Naive B cell (primary cell): Measurements from ENCODE around the gene CNR1. TPM values are rescaled to one million over a fixed set of nuclear protein-coding genes. Genes with fewer than 3 reads are reported as not detected.

ENCODE experiments used
- ATAC-seq, 2 donors: fragments of 150-1000 bp; cut with Tn5 transposase; 2 replicates each; pipeline ENCODE4 v1.10.0; 2021; ENCODE audit warnings: low read depth in 2 of 2, mild to moderate bottlenecking in 2 of 2, moderate library complexity in 2 of 2
- DNase-seq: peaks from one replicate; pipeline ENCODE4 v3.0.0; 2022
- H3K27ac Mint-ChIP-seq, 6 donors: one replicate each; pipeline ENCODE4 v1.8.0; 2020 to 2022; ENCODE audit warnings: mild to moderate bottlenecking in 6 of 6, mixed read lengths in 6 of 6, moderate library complexity in 5 of 6, inconsistent platforms in 2 of 6
- H3K27me3 Mint-ChIP-seq, 3 donors: one replicate each; pipeline ENCODE4 v1.8.0; 2021 to 2022; ENCODE audit warnings: mixed read lengths in 3 of 3, mild to moderate bottlenecking in 1 of 3
- H3K36me3 Mint-ChIP-seq, 2 donors: one replicate each; pipeline ENCODE4 v1.8.0; 2020 to 2022; ENCODE audit warnings: mixed read lengths in 2 of 2, inconsistent platforms in 1 of 2, mild to moderate bottlenecking in 1 of 2
- H3K4me1 Mint-ChIP-seq, 3 donors: one replicate each; pipeline ENCODE4 v1.8.0; 2020 to 2022; ENCODE audit warnings: mixed read lengths in 3 of 3, inconsistent platforms in 1 of 3, mild to moderate bottlenecking in 1 of 3, moderate library complexity in 1 of 3
- H3K4me3 Mint-ChIP-seq, 8 donors: one replicate each; pipeline ENCODE4 v1.8.0; 2020 to 2022; ENCODE audit warnings: mild to moderate bottlenecking in 8 of 8, mixed read lengths in 8 of 8, moderate library complexity in 8 of 8, inconsistent platforms in 2 of 8
- H3K9me3 Mint-ChIP-seq, 7 donors: one replicate each; pipeline ENCODE4 v1.8.0; 2020 to 2022; ENCODE audit warnings: mixed read lengths in 7 of 7, mild to moderate bottlenecking in 5 of 7, inconsistent platforms in 2 of 7, moderate library complexity in 1 of 7
- polyA plus RNA-seq, 6 donors: library from polyadenylated mRNA; unstranded; fragments of 300-500 nt; fragmentation: Illumina TruSeq; gene quantifications; one replicate each; pipeline ENCODE4 v1.2.3, GENCODE V29; 2021; ENCODE audit warnings: low read depth in 6 of 6

Gene CNR1
- polyA plus RNA-seq, 6 donors from 2014 or later = 0.20 to 2.4 (median 1.0) TPM

DNA sequence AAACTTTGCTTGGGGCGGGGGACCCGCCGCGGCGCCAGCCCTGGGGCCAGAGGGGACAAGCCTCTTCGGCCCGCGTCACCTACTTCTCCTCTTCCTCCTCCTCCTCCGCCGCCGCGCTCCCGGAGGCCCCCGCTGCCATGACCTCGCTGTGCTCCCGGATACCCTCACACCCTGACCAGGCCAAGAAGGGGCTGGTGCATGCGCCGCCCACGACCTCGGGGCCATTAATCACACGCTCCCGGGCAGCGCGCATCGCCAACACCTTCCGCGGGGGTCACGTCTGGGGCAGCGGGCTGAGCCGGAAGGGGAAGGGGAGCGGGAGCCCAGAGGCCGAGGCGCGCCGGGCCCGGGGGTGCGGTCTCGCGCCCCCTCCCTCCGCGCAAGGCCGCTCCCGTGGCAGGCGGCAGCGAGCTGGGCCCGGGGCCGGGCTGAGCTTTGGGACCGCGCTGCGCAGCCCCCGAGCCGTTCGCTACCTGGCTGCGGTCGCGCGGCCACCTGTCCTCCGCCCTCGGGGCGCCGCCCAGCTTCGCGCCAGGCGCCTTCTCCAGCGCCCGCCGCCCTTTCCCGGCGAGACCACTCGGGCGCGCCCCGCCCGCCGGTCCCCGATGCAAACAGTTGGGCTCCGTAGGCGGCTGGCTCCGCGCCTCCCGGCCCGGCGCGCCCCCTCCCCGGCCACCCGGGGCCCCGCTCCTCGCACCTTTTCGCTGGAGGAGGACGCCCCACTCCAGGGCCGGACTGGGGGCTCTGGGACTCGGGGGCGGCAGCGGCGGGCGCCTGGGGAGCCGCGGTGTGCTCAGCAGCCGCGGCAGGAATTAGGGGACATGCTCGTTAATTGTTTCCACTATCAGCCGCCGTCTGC is 575 bp upstream of the CNR1 start:
- ATAC-seq (peak; percentile 31 to 39), DNase-seq (peak; percentile 51)
- no peaks in the 10 kb centered on the region for H3K36me3 Mint-ChIP-seq

DNA sequence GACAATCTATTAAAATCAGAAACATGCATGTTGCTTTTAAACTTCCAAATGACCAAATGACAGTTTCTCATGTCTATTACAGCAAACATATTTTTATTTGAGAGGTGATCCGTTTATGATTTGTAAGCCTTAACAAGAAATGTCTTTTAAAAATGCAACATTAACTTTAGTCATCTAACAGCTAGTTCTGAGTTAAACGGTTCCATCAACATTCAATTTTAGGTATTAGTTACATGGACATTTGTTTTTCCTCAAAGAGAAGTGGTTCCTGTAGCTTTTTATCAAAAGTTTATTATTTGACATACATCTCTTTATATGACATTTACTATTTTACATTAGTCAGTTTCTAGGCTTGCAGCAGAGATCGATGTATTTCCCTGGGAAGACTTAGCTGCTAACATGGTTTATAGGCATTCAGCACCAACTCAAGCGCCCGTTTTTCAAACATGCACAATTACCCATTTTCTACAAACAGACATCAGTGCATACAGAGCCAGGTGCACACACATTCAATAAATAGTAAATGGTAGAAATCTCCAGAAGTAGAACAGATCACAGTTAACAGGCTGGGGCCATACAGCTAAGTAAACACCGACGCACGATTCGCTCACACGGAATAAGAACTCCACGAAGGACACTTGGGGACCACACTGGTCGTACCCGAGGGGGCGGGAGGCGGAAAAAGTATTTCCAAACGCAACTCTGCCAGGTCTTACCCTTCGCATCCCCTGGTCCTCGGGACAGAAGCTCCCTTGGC is 882 bp downstream of the CNR1 start:
- peaks cover 0 to 51% (median 5%) of the 10 kb centered on the region in 3 donors for H3K27me3 Mint-ChIP-seq
- ATAC-seq = peak; percentile 4 to 6

More for the DNA sequence above, 575 bp upstream of the CNR1 start:
- H3K4me1 Mint-ChIP-seq = peaks cover 22 to 30% (median 26%) of the 10 kb centered on the region in 3 donors
- peak overlapping the region; percentile 91 to 98 (median 94) for H3K27ac Mint-ChIP-seq
- peak overlapping the region; percentile 91 to 96 (median 94) for H3K4me3 Mint-ChIP-seq
- H3K27me3 Mint-ChIP-seq = peaks cover 0 to 55% (median 9%) of the 10 kb centered on the region in 3 donors
- no peaks in the 10 kb centered on the region for H3K9me3 Mint-ChIP-seq

DNA sequence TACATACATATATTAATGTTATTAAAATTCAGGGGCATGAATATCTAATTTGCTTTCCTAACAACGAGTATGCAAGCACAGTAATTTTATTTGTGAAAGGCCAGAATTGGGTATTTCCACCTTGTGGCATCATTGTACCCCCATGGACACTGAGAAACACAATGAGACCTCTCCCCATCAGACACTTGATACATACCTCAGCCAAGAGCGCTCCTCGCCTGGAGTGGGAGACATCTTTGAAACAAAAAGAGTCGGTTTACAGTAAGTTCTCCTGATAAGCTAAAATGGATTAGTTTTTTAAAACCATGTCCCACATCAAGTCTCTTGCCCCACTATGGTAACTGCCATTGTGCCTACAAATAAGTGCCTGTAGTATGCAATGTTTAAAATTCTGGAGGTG is 2.1 kb downstream of the CNR1 start:
- H3K27me3 Mint-ChIP-seq = peaks cover 0 to 39% (median 5%) of the 10 kb centered on the region in 3 donors
- no peak for ATAC-seq
- H3K9me3 Mint-ChIP-seq = no peaks in the 10 kb centered on the region
- peaks cover 22 to 35% (median 26%) of the 10 kb centered on the region in 3 donors for H3K4me1 Mint-ChIP-seq
- DNase-seq = no peak
- H3K36me3 Mint-ChIP-seq = no peaks in the 10 kb centered on the region
- peak overlapping the region in 1 of 6 donors; percentile 96 for H3K27ac Mint-ChIP-seq
- peak overlapping the region in 6 of 8 donors; percentile 14 to 93 (median 50) for H3K4me3 Mint-ChIP-seq

More for the DNA sequence above, 882 bp downstream of the CNR1 start:
- Mint-ChIP-seq H3K36me3 (no peaks in the 10 kb centered on the region), H3K27ac (peak overlapping the region; percentile 57 to 96 (median 94)), H3K4me1 (peaks cover 22 to 30% (median 26%) of the 10 kb centered on the region in 3 donors), H3K9me3 (no peaks in the 10 kb centered on the region), H3K4me3 (peak overlapping the region; percentile 89 to 95 (median 93))
- DNase-seq = no peak

DNA sequence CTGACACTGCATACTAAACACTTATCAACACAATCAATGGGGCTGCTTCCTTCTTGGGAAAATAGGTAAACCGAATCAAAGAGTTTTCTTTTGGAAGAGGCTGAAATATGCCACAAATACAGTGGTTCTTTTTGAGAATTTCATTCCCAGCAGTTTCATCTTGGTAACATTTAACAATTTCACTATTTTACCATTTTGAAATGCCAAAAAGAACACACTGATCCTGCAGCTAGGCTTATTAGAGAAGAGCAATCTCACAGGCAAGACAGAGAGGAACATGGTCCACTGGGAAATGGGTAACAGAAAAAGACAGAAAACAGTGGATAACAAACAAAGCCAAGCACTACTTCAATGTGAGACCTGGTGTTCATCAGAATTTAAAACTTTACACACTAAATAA is 2.5 kb downstream of the CNR1 start:
- H3K9me3 Mint-ChIP-seq = no peaks in the 10 kb centered on the region
- H3K36me3 Mint-ChIP-seq = no peaks in the 10 kb centered on the region
- ATAC-seq (no peak), DNase-seq (no peak)
- peak overlapping the region in 2 of 8 donors; percentile 32 to 92 for H3K4me3 Mint-ChIP-seq
- H3K27ac Mint-ChIP-seq = peak overlapping the region in 1 of 6 donors; percentile 51
- peaks cover 0 to 35% (median 5%) of the 10 kb centered on the region in 3 donors for H3K27me3 Mint-ChIP-seq
- peaks cover 22 to 35% (median 26%) of the 10 kb centered on the region in 3 donors for H3K4me1 Mint-ChIP-seq

- Mint-ChIP-seq H3K4me1 (peaks cover 8 to 22% (median 19%) of the 10 kb centered on the region in 3 donors), H3K9me3 (no peaks in the 10 kb centered on the region), H3K4me3 (no peak overlapping the region), H3K27me3 (peaks cover 0 to 22% (median 5%) of the 10 kb centered on the region in 3 donors), H3K27ac (no peak overlapping the region), H3K36me3 (no peaks in the 10 kb centered on the region)
- no peak for ATAC-seq
- DNase-seq = no peak
These were observed 4.2 kb downstream of the CNR1 start for GRCh38 chr6:88161940-88162339.

GRCh38 chr6:88157106-88157505 is 9.0 kb downstream of the CNR1 start:
- Mint-ChIP-seq H3K27me3 (no peaks in the 10 kb centered on the region), H3K4me1 (peaks cover 0 to 12% (median 3%) of the 10 kb centered on the region in 3 donors), H3K4me3 (no peak overlapping the region), H3K9me3 (no peaks in the 10 kb centered on the region), H3K36me3 (no peaks in the 10 kb centered on the region), H3K27ac (no peak overlapping the region)
- no peak for ATAC-seq
- DNase-seq = no peak

DNA sequence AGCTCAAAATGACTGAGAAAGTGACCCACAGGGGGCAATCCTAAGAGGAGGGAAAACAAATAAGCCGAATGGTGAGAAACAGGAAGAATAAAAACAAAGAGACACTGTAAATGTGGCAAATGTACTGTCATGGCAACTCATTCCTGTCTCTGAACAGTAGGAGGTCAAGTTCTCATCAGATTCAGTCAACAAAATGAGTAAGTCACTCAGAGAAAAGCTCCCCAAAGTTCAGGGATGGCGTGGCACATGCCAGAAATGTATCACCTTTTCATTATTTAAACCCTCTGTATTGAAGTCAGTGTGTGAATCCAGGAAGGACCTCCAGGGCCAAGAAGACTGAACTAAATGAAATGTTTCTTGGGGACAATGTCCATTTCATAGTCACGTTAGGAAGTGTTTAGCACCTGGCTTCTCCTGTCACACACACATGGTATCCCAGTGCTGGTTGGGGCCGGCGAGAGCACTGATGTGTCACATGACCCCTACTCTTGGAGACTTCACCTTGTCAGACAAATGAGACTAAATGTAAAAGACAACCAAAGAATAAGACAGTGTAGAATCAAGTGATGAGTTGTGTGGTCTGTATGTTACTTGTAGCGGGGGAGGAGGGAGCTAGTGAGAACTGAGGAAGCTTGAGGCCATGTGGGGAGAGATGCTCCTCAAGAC is 20.7 kb downstream of the CNR1 start:
- H3K27me3 Mint-ChIP-seq = peaks cover 7 to 24% (median 8%) of the 10 kb centered on the region in 3 donors
- H3K36me3 Mint-ChIP-seq = no peaks in the 10 kb centered on the region
- peak overlapping the region in 5 of 6 donors; percentile 42 to 100 (median 94) for H3K27ac Mint-ChIP-seq

GRCh38 chr6:88144637-88145297 is 21.4 kb downstream of the CNR1 start:
- ATAC-seq (no peak), DNase-seq (no peak)
- Mint-ChIP-seq H3K4me1 (peaks cover 20 to 43% (median 22%) of the 10 kb centered on the region in 3 donors), H3K36me3 (no peaks in the 10 kb centered on the region), H3K9me3 (no peaks in the 10 kb centered on the region), H3K4me3 (no peak overlapping the region), H3K27ac (peak overlapping the region in 5 of 6 donors; percentile 33 to 100 (median 92)), H3K27me3 (peaks cover 6 to 19% (median 8%) of the 10 kb centered on the region in 3 donors)

More for the DNA sequence above, 20.7 kb downstream of the CNR1 start:
- ATAC-seq (no peak), DNase-seq (no peak)
- Mint-ChIP-seq H3K9me3 (no peaks in the 10 kb centered on the region), H3K4me1 (peaks cover 20 to 39% (median 22%) of the 10 kb centered on the region in 3 donors), H3K4me3 (no peak overlapping the region)

GRCh38 chr6:88143421-88144157 is 22.6 kb downstream of the CNR1 start:
- H3K4me3 Mint-ChIP-seq = no peak overlapping the region
- peaks cover 18 to 43% (median 20%) of the 10 kb centered on the region in 3 donors for H3K4me1 Mint-ChIP-seq
- no peaks in the 10 kb centered on the region for H3K36me3 Mint-ChIP-seq
- DNase-seq (no peak), ATAC-seq (no peak)
- H3K27ac Mint-ChIP-seq = peak overlapping the region in 5 of 6 donors; percentile 15 to 100 (median 36)
- no peaks in the 10 kb centered on the region for H3K9me3 Mint-ChIP-seq
- peaks cover 0 to 13% (median 0%) of the 10 kb centered on the region in 3 donors for H3K27me3 Mint-ChIP-seq

DNA sequence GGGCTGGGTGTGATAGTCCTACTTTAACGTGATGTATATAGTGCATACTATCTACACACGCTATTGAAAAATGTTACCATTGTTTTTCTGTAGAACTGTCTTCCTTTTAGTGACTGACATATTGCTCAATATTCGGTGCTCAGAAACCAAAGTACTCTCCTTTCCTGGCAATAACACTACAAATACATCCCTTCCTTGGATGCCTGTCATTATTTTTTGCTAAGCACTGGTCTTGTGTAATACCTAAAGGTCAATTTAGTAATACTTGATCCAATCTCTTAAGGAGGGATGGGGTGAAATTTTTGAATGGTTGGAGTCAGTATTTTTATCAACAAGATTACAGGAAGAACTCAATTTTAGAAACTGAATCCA is 23.9 kb downstream of the CNR1 start:
- Mint-ChIP-seq H3K27ac (peak overlapping the region; percentile 99 to 100 (median 100)), H3K4me3 (peak overlapping the region; percentile 16 to 86 (median 72)), H3K4me1 (peaks cover 18 to 46% (median 20%) of the 10 kb centered on the region in 3 donors), H3K36me3 (no peaks in the 10 kb centered on the region), H3K27me3 (peaks cover 0 to 2% (median 0%) of the 10 kb centered on the region in 3 donors), H3K9me3 (no peaks in the 10 kb centered on the region)
- no peak for ATAC-seq
- DNase-seq = no peak

GRCh38 chr6:88141561-88142296 is 24.4 kb downstream of the CNR1 start:
- no peaks in the 10 kb centered on the region for H3K36me3 Mint-ChIP-seq
- DNase-seq = peak; percentile 88
- peaks cover 22 to 51% (median 24%) of the 10 kb centered on the region in 3 donors for H3K4me1 Mint-ChIP-seq
- H3K27me3 Mint-ChIP-seq = no peaks in the 10 kb centered on the region
- ATAC-seq = peak; percentile 87
- H3K27ac Mint-ChIP-seq = peak overlapping the region; percentile 99 to 100 (median 100)
- H3K4me3 Mint-ChIP-seq = peak overlapping the region; percentile 16 to 86 (median 72)
- H3K9me3 Mint-ChIP-seq = no peaks in the 10 kb centered on the region
